GM18861 (cell line): ENCODE measurements around the gene LAMA5.

Experiments used
- ATAC-seq: cut with Tn5 transposase; IDR thresholded peaks from one replicate; pipeline ENCODE4 v1.9.1; 2021; ENCODE audit not compliant: unreplicated experiment

LAMA5 gene

DNA sequence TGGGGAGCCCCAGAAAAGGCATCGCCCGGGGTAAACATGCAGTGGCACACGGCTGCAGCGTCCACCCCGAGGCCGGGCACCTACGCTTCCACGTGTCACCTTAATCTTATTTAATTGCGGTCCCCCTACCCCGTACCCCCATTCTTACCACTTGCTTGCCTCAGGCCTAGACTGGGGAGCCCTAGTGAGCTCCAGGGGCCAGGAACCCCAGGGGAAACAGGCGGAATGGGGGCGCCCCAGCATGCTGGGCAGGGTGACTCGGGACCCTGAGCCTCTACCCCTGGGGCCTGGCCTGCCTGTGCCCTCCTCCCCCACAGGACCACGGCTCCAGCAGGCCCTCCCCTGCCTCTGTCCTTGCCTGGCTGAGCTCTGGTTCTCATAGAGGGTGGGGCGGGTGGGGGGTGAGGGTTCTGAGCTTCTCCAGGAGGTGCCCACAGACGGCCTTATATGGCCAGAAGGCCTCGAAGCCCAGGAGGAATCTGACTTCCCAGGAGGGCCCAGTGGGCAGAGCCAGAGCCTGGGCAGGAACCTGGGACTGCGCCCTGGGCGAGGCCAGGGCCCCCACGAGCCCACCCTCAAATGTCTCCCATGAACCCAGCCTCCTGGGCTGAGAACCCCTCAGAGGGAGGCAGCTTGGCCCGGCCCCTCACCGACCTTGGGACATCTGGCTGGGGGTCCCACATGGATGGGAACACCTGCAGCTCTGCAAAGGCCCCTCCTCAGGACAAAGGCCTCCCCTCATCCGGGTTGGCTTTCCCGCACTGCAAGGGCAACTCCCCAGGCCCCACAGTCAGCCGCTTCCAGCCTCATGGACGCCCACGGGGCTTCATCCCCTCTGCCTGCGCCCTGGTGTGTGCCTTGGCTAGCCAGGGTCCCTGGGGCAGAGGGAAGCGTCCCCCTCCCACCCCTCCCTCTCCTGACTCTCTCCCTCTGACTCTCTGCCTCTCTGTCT is 5.2 kb upstream of the LAMA5 start:
- ATAC-seq: no peak

- no peak for ATAC-seq
These were observed 4.5 kb upstream of the LAMA5 start for GRCh38 chr20:62371588-62372041.

DNA sequence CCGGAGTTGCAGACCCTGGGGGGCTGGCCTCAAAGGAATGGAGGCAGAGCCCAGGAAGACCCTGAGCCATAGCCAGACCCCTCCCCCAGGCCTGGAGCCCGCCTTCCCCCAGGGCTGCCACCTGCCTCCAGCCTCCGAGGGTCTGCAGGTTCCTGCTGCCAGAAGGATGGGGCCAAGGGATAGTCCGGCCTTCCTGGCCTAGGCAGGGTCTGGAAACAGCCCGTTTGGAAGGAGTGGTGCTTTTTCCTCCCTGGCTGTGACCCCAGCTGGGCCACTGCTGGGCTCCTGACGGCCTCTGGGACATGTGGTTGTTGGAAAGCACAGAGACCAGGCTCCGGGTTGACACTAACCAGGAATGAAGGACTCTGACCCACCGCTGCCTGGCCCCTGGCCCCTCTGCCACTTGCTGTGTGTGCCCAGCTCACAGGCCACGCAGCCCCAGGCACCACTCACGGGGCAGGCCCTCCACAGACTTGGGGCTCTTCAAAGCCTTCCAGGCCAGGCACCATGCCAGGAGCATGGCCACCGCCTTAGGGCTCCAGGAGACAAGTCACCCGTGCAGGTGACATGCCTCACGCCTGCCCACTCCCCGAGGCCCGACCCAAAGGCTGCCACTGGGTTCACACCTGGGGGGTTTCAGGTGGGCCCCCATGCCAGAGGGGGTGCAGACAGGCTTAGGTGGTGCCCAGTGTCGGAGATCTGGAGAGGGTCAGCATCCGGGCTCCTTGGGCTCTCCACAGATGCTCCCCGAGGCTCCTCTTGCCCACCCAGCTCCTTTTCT is 3.9 kb upstream of the LAMA5 start:
- ATAC-seq: no peak

DNA sequence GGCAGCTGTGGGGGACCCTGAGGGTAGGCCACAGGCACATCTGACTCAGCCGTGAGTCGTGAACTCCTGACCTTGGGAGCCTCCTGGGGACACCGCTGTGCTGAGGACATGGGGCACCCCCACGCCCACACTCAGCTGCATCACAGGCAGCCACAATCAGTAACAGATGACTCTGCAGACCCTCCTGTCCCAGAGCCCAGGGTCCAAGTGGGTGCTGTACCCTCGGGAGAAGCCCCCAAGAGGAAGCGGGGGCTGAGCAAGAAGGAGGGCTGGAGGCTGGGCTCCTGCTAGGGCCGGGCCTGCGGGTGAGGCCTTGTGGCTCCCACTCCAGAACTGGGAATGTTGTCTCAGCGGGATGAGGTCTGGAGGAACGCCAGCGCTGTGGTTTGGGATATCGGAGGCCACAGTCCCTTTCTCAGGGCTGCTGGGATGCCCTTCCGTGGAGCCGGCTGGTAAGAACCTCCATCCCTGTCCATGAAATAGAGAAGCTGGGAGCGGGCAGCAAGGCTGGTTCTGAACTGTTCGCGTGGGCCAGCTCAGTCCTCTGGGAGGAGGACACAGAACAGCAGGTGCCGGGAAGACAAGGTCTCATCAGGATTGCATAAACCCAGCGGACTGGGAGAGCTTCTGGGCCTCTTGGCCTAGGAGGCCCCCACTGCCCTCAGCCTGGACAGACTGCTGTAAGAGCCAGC is 3.1 kb upstream of the LAMA5 start:
- no peak for ATAC-seq

- no peak for ATAC-seq
These were observed 2.7 kb upstream of the LAMA5 start for GRCh38 chr20:62369815-62370114.

GRCh38 chr20:62368976-62369814 is 2.1 kb upstream of the LAMA5 start:
- no peak for ATAC-seq

- no peak for ATAC-seq
These were observed 1.4 kb upstream of the LAMA5 start for GRCh38 chr20:62368392-62368975.

DNA sequence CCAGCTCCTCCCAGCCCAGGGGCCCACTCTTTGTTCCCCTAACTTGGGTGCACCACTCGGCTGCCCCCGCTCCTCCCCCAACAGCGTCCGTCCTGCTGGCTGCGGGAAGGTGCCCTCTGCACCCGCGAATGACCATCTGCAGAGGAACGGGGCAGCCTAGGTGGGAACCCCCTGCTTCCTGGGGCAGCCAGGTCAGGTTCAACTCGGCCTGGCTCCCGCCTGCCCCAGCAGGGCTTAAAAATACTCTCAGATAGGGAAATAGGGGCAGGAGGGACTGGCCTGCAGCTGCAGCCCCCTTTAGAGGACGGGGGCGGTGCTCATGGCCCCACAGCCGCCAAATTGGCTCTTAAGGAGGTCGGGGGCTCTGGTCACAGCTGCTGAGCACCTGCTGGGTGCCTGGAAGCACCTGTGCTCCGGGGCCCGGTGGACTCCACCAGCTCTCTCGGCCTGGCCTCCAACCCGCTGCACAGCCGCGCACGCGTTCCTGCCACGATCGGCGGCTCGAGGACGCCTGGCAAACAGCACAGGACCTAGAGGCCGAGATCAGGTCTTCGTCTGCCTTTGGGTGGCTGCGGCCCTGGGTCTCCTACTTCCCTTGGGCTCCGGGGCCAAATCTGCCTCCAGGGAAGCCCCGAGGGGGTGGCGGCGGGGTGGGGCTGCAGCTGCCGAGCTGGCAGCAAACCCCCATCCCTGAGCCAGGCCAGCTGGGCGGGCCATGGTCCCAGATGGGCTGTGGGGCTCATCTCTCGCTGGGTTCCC is 700 bp upstream of the LAMA5 start:
- ATAC-seq: no peak

DNA sequence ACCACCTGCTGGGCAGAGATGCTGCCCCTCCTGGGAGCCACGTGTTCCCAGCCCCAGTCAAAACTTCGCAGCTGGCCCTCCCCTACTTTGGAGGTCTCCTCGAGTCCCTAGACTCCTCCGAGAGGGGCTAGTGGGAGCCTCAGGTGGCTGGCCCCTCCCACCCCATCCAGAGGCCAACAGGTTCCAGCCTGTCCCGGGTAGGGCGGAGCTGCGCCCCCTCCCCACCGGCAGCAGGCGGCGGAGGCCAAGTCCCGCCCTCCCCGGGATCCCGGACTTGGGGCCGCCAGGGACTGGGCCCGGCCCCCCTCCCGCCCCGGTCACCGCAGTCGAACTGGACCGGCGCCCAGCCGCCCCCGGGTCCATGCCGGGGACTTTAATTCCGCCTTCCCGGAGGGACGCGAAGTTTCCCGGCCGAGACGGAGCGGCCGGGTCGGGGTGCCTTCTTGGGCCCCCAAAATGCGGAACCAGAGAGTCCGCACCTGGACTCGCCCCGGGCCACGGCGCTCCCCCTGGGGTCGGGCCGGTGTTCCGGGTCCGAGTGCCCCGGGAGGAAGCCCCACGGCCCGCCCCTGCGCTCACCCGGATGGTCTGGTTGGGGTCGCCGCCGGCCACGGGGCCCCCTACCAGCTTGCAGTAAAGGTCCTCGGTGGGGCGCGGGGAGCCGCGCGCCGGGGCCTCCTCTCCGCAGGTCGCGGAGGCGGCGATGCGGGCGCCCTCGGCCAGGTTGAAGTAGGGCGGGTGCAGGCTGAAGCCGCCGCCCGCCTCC is 559 bp downstream of the LAMA5 start:
- ATAC-seq: no peak

- no peak for ATAC-seq
These were observed 1.2 kb downstream of the LAMA5 start for GRCh38 chr20:62365814-62366369.

- no peak for ATAC-seq
These were observed 2.0 kb downstream of the LAMA5 start for GRCh38 chr20:62364911-62365736.

GRCh38 chr20:62363920-62364851 is 2.9 kb downstream of the LAMA5 start:
- no peak for ATAC-seq

GRCh38 chr20:62362991-62363919 is 3.9 kb downstream of the LAMA5 start:
- ATAC-seq: no peak

GRCh38 chr20:62362590-62362940 is 4.5 kb downstream of the LAMA5 start:
- ATAC-seq: no peak

GRCh38 chr20:62361799-62362589 is 5.1 kb downstream of the LAMA5 start:
- ATAC-seq: no peak
